HG03060 (cell line): ENCODE data around the gene ZSCAN22.
"Not testable (repeated sequence)": the region's sequence is repeated elsewhere in the genome, so short reads cannot be mapped to it uniquely, and the experiment has no call there.

Experiments used
- ATAC-seq: cut with Tn5 transposase; IDR thresholded peaks from one replicate; pipeline ENCODE4 v1.9.1; 2021; ENCODE audit warnings: low read depth, moderate number of reproducible peaks; ENCODE audit not compliant: unreplicated experiment

Gene ZSCAN22

DNA sequence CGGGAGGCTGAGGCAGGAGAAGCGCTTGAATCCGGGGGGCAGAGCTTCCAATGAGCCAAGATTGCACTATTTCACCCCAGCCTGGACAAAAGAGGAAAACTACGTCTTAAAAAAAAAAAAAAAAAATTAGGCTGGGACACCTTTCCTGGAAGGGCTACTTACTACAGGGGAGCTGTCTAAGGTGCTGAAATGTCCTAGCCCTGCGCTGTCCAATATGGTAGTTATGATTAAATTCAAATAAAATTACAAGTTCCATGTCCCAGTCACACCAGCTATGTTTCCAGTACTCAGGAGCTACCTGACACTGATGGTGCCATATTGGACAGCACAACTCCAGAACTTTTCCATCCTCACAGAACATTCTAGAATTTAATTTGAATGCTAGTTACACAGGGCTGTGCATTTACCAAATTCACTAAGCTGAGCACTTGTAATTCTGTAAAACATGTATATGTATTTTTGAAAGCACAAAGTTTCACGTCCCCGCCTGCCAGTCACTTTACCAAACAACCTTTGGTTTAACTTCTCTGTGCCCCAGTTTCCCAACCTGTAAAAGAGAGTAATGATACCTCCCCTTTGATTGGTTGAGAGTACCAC is 9.2 kb upstream of the ZSCAN22 start:
- no peak for ATAC-seq

DNA sequence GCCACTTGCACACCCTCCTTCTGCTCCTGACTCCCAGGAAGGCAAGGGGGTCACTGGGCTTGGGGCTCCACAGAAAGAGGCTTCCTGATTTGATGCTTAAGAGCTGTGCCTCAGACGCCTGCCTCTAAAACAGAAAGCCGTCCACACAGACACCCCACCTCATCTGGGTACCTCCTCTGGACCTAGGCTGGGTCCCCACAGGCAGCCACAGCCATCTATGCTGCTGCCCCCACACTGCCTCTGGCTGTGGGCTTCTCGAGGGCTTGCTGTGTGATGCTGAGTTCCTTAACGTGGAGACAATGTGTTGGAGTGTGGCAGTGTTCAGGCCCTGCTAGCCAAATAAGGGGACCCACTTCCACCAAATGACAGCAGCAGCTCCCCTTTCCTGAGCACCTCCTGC is 8.5 kb upstream of the ZSCAN22 start:
- ATAC-seq, result no peak

DNA sequence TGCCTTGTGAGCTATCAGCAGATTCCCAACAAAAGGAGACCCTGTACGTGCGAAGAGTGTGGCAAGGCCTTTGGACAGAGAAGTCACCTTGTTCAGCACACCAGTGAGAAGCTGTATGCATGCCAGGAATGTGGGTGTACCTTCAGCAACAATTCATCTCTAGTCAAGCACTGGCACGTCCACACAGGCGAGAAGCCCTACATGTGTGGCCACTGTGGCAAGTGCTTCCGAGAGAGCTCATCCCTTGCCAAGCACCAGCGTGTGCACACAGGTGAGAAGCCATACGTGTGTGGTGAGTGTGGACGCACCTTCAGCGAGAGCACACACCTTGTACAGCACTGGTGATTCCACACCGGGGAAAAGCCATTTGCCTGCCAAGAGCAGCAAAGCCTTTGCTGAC is 7.6 kb upstream of the ZSCAN22 start:
- ATAC-seq, result no peak

DNA sequence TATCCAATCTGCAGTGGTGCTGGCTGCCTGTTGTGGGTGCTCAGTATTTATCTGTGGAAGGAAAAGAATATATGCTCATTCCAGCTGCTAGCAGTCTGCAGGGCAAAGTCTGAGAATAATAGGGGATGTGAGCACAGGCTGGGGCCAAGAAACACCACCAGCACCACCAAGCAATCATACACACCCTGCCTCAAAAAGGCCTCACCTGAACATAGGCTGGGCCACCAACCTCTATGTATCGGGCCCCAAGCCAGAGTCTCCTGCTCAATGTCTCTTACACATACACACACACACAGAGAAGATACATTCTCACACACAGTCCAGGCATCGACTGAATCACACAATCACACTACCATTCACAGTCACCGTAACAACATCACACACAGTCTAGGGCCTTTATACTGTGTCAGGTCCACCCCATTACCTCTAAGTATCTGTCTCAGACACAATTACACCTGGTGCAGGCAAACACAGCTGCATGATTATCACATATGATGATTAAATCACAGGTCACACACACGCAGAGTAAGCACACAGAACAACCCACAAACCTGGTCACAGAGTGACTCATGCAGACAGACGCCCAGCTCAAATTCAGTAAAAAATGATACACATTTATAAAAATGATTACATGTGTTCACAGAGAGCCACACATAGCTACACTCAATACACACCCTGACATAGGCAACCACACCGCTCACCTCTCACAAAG is 1.3 kb upstream of the ZSCAN22 start:
- ATAC-seq, result no peak

- no peak for ATAC-seq
Measured at GRCh38 chr19:58326501-58326913, 287 bp upstream of the ZSCAN22 start.

GRCh38 chr19:58328999-58329398 is 2.2 kb downstream of the ZSCAN22 start:
- ATAC-seq, result no peak

DNA sequence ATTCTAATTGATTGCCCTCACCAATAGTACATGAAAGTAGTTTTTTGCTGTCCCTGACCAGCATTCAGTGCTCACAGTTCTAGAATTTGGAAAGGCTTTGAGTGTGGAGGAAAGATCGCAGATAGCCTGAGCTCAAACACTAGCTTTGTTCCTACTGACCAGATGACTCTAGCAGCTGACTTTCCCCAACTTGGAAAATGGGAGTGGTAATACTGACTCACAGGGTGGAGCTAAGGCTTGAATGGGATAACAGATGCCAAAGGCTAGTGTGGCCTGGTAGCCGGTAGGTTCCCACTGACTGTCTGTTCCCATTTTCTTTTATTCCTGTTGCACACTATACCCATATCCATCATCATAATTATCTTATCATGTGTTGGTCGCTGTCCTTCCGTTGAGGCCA is 3.7 kb downstream of the ZSCAN22 start:
- no peak for ATAC-seq

GRCh38 chr19:58332697-58333096 is 5.9 kb downstream of the ZSCAN22 start:
- ATAC-seq, result no peak

DNA sequence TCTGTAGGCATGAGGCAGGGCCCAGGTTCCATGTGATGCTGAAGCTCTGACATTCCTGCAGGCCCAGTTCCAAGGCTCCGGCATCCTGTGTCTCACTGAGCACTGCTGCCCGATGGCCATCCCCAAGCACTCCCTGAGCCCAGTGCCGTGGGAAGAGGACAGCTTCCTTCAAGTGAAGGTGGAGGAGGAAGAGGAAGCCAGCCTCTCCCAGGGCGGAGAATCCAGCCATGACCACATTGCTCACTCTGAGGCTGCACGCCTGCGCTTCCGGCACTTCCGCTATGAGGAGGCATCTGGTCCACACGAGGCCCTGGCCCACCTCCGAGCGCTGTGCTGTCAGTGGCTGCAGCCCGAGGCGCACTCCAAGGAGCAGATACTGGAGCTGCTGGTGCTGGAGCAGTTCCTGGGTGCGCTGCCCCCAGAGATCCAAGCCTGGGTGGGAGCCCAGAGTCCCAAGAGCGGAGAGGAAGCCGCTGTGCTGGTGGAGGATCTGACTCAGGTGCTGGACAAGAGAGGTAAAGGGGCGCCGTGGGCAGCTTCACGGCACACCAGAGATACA is 8.0 kb downstream of the ZSCAN22 start:
- ATAC-seq, result no peak

DNA sequence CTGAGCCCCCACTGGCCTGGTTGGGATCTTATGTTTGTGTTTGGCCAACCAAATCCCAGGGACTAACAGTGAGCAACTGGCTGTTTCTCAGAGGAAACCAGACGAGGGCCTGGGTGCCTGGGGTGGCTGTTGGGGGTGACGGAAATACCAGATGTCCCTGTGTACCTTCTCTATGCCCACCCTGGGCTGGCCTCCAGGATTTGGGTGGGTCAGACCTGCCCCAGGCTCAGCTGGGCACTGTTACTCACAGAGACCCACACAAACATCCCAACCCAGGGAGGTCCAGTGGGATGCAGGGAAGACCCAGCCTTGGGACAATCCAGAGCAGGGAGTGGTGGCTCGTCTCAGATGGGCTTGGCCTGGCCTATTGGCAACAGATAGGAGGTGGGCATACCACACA is 8.8 kb downstream of the ZSCAN22 start:
- no peak for ATAC-seq

GRCh38 chr19:58336216-58336615 is 9.4 kb downstream of the ZSCAN22 start:
- no peak for ATAC-seq

GRCh38 chr19:58336820-58337219 is 10.0 kb downstream of the ZSCAN22 start:
- no peak for ATAC-seq

- ATAC-seq, result no peak
Measured at GRCh38 chr19:58338336-58338735, 11.5 kb downstream of the ZSCAN22 start.

DNA sequence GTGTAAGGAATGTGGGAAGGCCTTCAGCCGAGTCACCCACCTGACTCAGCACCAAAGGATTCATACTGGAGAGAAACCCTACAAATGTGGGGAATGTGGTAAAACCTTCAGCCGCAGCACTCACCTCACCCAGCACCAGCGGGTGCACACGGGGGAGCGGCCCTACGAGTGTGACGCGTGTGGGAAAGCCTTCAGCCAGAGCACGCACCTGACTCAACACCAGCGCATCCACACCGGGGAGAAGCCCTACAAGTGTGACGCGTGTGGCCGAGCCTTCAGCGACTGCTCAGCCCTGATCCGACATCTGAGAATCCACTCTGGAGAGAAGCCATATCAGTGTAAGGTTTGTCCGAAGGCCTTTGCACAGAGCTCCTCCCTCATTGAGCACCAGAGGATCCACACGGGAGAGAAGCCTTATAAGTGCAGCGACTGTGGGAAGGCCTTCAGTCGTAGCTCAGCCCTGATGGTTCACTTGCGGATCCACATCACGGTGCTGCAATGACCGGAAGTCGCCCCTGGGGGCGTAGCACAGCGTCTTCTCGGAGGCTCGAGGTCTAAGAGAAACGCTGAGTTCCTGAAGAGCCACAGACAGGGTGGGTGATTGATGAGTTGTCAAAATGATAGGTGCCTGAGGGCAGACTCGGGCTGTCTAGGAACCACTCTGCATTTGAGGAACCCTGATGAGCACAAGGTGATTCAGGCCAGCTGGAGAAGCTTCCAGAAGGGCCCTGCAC is 12.2 kb downstream of the ZSCAN22 start:
- ATAC-seq, result no peak

DNA sequence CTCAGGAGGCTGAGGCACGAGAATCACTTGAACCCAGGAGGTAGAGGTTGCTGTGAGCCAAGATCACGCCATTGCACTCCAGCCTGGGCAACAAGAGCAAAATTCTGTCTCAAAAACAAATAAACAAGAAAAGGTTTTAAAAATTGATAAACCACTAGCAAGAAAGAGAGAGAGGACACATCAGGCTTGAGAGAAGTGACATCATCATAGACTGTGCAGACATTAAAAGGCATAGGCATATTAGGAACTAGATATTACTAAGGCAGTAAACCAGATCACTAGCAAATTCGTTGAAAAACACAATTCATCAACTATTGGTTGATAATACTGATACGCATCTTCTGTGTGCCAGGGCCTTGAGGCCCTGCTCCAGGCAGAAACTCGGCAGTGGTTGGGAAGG is 18.8 kb downstream of the ZSCAN22 start:
- ATAC-seq, result no peak

DNA sequence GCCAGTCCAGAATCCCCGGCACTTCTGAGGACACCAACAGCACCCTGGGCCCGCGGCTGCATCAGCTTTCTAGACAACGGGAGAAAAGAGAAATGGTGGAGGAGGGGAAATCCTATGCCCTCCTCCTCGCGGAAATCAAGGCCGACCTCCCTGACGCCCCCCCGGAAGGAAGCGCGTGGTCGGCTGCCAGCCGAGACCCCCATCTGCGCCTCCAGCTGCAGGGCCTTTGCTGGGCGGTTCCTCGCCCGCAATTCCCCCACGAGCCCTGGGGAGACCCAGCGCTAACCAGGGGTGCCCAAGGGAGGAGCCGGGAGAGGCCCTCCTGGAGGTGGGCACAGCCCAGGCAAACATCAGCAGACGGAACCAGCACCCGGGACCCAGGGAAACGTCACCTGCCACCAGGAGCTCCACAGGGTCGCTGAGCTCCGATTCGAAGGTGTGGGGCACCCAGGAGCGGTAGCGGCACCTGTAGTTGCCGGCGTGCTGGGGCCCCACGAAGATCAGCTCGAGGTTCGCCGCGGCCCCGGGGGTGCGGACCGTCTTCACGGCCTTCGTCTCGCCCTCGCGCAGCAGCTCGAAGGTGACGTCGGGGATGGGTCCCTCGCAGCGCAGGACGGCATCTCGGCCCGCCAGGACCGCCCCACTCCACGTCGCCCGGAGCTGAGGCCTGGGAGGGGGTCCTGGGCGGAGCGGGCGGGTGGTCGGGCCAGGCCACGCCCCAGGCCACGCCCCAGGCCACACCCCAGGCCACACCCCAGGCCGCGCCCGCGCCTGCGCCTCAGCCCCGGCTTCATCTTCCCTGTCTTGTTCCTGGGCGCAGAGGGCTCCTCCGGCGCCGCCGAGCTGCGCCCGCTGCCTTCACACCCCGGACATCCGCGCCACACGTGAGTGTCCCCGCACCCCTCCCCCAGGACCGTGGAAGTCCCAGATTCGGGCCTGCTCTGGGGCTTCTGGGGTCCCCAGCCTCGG is 20.5 kb downstream of the ZSCAN22 start:
- no peak for ATAC-seq

GRCh38 chr19:58348080-58348479 is 21.3 kb downstream of the ZSCAN22 start:
- ATAC-seq, result not testable (repeated sequence)

GRCh38 chr19:58349590-58349989 is 22.8 kb downstream of the ZSCAN22 start:
- no peak for ATAC-seq

DNA sequence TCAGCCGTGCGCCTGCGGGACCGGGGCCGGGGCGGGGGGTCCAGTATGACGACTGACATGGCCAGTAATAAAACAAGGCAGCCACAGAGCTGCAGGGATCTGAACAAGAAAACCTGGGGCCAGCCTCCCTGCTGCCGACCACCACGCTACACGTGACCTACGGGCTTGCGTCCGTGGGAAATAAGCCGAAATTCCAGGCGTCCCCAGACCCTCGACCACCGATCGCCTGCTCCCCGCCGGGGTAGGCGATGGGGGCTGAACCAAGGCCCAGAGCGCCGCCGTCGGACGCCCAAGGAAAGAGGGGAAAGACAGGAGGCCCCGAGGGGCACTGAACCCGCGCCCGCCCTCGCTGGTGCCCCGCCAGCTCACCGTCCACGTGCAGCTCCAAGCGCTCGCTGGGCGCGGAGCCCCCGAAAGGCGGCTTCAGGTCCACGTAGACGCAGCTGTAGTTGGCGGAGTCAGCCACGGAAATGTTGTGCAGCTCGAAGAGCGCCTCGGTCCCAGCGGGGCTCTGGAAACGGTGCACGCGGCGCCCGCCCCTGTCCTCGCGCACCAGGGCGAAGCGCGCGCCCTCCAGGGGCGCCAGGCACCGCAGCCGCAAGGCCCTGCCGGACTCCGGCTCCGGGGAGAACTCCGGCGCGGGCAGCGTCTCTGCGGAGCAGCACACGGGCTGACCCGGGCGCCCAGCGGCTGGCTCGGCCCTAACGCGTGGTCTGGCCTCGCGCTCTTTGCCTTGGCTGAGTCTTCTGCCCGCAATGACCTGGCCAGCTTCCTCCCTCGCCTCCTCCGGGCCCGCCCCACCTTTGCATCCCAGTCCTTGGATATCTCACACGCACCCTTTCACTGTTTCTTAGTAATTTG is 23.4 kb downstream of the ZSCAN22 start:
- ATAC-seq, result no peak
